B cell (primary cell): ENCODE data around the gene PKM.

Source experiments
- EZH2 ChIP-seq: IDR thresholded peaks from 2 replicates; pipeline ENCODE4 v1.6.1; 2012; ENCODE audit warnings: borderline replicate concordance, low read depth, mild to moderate bottlenecking, moderate library complexity, low read length; ENCODE audit not compliant: insufficient read depth, poor library complexity, severe bottlenecking
- TF ChIP-seq, protein P1 (sequence below): fragments of 200-600 bp; IDR thresholded peaks from one replicate; pipeline ENCODE4 v1.8.0; 2022; ENCODE audit warnings: antibody characterized with exemption, mild to moderate bottlenecking

DNA sequence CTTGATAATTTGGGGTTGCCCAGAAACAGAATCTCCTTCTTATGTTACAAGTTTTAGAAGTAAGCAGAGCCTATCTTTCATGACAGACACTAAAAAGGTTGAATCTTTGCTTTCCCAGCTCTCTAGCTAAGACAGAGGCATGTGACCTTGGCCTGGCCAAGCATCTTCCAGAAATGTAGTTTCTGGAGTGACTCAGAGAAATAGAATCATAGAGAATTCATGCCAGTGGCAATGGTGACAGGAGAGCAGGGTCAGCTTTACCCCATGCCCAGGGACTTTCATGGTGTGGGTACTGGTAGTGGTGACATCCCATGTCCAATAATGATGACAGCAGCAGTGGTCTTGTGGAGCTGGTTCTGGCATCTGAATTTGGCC lies 45.3 kb upstream of the PKM start:
- TF ChIP-seq, protein P1, sequence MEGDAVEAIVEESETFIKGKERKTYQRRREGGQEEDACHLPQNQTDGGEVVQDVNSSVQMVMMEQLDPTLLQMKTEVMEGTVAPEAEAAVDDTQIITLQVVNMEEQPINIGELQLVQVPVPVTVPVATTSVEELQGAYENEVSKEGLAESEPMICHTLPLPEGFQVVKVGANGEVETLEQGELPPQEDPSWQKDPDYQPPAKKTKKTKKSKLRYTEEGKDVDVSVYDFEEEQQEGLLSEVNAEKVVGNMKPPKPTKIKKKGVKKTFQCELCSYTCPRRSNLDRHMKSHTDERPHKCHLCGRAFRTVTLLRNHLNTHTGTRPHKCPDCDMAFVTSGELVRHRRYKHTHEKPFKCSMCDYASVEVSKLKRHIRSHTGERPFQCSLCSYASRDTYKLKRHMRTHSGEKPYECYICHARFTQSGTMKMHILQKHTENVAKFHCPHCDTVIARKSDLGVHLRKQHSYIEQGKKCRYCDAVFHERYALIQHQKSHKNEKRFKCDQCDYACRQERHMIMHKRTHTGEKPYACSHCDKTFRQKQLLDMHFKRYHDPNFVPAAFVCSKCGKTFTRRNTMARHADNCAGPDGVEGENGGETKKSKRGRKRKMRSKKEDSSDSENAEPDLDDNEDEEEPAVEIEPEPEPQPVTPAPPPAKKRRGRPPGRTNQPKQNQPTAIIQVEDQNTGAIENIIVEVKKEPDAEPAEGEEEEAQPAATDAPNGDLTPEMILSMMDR: no peak
- no peak for TF ChIP-seq EZH2
